NCI-H524 (cell line): ENCODE measurements around the gene SFSWAP.
A peak's percentile ranks its signal among the peaks of the same experiment; 100 is the strongest.
"Not testable (repeated sequence)": the region's sequence is repeated elsewhere in the genome, so short reads cannot be mapped to it uniquely, and the experiment has no call there.

Experiments
- DNase-seq, 2 experiments: peaks; one replicate each; lab custom pipeline; 2025; lab: John Stamatoyannopoulos, UW

The SFSWAP gene

GRCh38 chr12:131759176-131759575, 48.3 kb downstream of the SFSWAP start:
- no peak for DNase-seq

GRCh38 chr12:131761638-131762037, 50.7 kb downstream of the SFSWAP start:
- no peak for DNase-seq

DNA sequence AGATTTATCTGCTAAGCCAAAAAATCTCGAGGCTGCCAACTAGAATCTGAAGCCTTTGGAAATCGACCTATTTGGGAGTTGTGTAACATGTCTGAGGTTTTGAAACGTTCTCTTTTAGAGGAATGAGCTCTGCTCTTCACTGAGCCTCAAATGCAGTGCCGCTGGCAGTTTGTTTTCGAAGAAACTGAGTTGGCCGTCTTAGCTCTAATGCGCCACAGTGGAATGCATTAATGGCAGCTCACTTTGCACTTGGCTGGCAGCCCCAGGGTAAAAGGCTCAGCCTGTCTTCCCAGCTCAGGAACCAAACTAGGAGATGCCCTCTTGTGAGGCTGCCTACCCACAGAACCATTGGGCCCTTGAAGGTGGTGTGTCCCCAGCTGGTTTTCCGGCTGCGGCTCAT, 53.8 kb downstream of the SFSWAP start:
- DNase-seq: no peak

- no peak for DNase-seq
Measured at GRCh38 chr12:131765961-131766360, 55.1 kb downstream of the SFSWAP start.

DNA sequence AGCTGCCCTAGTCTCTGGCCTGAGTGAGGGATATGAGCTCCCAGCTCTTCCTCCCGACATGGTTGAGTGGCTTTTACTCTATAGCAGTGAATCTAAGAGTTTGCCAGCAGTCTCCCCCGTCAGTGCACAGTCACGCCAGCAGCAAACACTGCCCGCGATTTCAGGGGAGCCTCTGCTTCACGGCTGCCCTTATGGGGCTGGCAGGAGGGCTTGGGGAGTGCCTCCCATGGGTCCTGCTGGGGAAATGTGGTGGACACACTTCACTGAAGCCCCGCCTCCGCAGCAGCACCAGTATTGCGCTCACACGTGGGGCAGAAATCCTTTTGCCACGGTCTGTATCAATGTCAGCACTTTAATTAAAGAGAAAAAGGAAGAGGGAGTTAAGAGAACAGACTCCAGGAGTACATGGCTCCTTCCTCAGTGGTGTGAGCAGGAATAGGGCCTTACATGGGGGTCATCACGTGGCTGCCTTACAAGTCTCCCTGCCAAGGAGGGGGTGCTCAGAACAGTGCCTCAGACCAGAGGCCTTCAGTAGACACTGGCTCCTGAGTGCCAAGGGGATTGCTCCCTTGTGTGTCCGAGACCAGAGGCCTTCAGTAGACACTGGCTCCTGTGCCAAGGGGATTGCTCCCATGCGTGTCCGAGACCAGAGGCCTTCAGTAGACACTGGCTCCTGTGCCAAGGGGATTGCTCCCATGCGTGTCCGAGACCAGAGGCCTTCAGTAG, 55.7 kb downstream of the SFSWAP start:
- no peak for DNase-seq

DNA sequence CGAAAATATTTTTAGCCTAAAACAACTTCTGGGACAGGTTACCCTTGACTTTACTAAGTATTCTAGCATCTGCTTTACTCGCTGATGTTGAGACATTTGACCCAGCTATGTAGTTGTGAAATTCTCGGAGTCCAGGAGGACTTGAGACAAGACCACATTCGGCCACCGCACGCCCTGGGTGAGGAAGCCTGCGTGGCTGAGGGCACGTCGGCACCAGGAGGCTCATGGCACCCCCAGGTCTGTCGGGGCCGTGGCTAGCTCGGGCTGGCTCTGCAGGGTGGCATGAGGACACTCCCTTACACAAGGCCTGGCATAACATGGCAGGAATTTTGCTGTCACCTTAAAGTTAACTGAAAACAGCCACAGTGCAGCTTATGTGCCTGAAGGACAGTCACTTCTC, 59.2 kb downstream of the SFSWAP start:
- DNase-seq: no peak

GRCh38 chr12:131771965-131772364, 61.1 kb downstream of the SFSWAP start:
- no peak for DNase-seq

DNA sequence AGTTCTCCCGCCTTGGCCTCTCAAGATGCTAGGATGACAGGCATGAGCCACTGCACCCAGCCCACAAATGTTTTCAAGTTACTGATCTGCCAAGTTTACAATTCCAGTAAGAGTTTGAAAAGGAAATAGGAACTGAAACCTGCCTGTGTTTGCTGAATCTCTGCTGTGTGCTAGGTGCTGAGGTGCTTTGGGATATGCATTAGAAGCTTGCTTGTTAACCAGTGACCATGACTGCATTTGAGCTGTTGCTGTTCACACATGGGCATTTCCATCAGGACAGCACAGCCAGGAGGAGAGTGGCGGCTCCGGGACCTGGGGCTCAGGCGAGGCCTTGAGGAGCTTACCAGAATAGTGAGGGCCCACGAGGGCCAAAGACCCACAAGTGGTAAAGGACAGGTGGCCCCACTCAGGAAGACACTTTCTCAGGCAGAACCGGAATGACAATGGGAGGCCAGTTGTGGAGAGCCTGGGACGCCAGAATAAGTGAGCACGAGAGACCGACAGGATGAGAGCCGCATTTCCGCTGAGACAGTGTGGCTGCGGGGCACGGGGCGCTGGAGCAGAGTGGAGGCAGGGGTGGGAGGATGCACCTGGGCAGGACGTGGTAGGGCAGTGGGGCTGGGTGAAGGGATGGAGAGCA, 62.8 kb downstream of the SFSWAP start:
- DNase-seq: no peak

DNA sequence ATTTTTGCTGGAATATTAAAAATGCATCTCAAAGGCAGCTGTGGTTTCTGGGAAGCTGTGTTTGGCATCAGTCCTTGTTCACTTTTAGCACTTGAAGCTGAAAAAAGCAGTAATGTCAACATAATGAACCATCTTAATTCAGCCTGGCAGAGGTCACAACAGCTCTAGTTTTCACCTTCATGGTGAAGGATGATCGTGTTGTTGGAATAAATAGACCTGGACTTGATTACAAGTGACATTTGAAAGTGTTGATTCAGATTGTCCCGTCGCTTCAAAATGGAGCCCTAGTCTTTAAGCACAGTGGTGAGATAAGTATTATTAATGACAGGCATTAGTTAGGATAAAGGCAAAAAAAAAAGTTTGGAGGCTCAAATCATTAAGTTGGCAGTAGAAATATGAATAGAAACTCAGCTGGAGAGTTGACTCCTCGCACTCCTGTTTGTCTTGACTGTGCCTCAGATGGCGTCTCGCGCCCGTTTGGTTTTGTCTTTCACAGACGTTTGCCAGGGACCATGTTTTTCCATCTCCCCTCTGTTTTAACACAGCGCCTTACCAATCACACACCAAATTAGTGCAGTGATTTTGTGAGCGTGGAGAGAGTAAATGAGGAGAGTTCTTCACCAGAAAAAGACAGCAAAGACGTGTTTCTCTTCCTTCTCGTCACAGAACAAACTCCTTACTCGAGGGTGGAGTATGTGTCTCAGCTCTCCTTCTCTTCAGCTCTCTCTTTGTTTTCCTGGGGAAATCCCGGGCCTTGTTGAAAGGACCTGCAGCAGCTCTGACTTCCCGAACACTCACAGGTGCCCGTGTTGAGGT, 63.9 kb downstream of the SFSWAP start:
- DNase-seq: no peak

GRCh38 chr12:131775392-131776236, 64.7 kb downstream of the SFSWAP start:
- DNase-seq: no peak

DNA sequence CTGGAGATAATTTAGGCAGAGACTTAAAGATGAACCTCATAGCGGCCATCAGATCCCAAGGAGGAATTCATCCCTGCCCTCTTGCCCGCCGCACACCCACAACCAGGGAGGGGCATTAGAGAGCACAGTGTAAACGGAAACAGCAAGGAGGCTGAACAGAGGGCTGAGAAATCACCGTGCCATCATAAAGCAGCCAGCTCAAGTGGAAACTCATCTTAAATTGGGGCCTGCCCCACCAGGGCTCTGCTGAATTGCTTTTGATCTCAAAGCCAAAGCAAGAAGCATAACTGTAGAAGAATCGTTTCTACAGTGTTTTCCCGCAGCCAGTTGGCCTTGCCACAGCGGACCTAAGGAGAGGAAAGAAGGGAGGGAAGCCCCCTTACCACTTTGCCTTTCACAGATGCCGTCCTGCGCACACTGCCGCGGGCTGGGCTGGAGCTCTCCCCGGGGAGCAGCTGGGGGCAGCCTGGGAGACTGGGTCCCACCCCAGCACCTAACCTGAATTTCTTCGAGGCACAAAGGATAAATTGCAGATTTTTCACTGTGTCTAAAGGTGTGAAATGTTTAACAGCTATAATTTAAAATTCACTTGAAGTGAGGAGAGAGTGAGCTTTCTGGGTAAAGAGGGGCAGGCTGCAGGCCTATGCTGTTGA, 65.5 kb downstream of the SFSWAP start:
- no peak for DNase-seq

GRCh38 chr12:131777269-131777668, 66.4 kb downstream of the SFSWAP start:
- DNase-seq: not testable (repeated sequence)

GRCh38 chr12:131779027-131779426, 68.1 kb downstream of the SFSWAP start:
- DNase-seq: no peak

- DNase-seq: no peak
Measured at GRCh38 chr12:131782061-131782460, 71.2 kb downstream of the SFSWAP start.

GRCh38 chr12:131783915-131784541, 73.1 kb downstream of the SFSWAP start:
- DNase-seq: peak in 1 of 2 experiments; percentile 34

GRCh38 chr12:131784909-131785762, 74.2 kb downstream of the SFSWAP start:
- no peak for DNase-seq

GRCh38 chr12:131785763-131786330, 75.0 kb downstream of the SFSWAP start:
- DNase-seq: no peak

GRCh38 chr12:131786331-131786730, 75.4 kb downstream of the SFSWAP start:
- no peak for DNase-seq

DNA sequence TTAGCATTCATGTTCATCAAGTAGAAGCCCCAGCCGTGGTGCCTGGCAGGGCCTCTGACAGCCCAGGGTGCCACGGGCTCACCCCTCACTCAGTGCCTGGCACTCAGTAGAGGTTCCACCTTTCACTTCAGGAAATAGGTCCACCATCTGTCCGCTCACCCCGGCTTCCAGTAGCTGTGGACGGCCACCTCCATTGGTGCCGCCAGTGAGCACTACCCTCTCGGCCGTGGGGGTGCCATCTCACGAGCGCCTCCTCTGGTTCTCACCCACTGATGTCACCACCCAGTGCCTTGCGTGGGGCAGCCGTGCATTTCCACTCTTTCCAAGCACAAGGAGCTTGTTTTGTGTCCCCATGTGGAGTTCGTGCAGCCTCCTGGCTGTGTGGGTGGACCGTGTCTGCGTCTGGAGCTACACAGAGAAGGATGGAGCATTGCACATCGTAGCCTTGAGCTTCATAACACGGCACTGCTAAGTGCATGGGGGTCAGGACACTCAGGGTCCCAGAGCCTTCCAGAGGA, 76.3 kb downstream of the SFSWAP start:
- no peak for DNase-seq
